GM12875 (cell line): ENCODE data around the gene SLC2A1.

ENCODE experiments used
- H3K4me3 ChIP-seq: one replicate; pipeline ENCODE4 v1.5.1; 2011; ENCODE audit warnings: low read depth, low read length, control low read depth
- TF ChIP-seq, protein P1 (sequence below): IDR thresholded peaks from 2 replicates; pipeline ENCODE4 v1.5.1; 2011; ENCODE audit warnings: low read depth, mild to moderate bottlenecking, control low read depth, inconsistent platforms, low read length, moderate library complexity, borderline replicate concordance; ENCODE audit not compliant: insufficient read depth

The SLC2A1 gene

DNA sequence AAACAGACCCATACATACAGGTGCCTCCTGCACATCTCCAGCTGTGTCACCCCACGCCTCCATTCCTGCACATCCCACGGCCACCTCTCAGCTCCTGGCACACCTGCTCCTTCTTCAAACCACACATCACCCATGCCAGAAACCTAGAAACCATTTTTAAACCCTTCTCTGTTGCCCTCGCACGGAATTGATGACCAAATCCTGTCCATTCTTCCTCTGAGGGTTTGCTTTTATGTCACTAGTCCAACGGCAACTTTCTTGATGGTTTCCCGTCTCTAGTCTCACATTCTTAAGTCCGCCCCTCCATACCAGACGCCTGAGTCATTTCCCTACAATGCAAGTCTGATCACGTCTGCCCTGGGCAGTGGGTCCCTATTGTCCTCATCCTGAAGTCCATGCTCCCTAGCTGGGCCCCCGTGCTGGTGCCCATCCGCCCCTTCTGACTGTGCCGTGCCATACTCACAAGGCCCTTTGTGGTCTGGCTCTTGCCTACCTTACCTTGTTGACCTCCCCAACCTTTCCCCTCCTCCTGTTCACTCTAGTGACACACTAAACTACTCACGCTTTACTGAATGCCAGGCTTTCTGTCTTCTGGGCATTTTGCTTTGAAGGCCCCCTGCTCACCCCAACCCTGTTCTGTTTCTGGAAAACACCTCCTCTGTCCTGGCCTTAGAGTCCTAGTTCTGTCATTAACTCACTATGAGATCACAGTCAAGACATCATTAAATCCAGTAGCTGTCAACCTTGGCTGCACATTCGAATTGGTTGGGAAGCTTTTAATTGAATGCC is 17.6 kb downstream of the SLC2A1 start:
- no peak overlapping the region for H3K4me3 ChIP-seq
- TF ChIP-seq, protein P1, sequence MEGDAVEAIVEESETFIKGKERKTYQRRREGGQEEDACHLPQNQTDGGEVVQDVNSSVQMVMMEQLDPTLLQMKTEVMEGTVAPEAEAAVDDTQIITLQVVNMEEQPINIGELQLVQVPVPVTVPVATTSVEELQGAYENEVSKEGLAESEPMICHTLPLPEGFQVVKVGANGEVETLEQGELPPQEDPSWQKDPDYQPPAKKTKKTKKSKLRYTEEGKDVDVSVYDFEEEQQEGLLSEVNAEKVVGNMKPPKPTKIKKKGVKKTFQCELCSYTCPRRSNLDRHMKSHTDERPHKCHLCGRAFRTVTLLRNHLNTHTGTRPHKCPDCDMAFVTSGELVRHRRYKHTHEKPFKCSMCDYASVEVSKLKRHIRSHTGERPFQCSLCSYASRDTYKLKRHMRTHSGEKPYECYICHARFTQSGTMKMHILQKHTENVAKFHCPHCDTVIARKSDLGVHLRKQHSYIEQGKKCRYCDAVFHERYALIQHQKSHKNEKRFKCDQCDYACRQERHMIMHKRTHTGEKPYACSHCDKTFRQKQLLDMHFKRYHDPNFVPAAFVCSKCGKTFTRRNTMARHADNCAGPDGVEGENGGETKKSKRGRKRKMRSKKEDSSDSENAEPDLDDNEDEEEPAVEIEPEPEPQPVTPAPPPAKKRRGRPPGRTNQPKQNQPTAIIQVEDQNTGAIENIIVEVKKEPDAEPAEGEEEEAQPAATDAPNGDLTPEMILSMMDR, result no peak

GRCh38 chr1:42938645-42939615 is 19.7 kb downstream of the SLC2A1 start:
- H3K4me3 ChIP-seq, result no peak overlapping the region
- TF ChIP-seq, protein P1, result no peak

GRCh38 chr1:42937836-42938644 is 20.6 kb downstream of the SLC2A1 start:
- no peak overlapping the region for H3K4me3 ChIP-seq
- TF ChIP-seq, protein P1, result no peak

DNA sequence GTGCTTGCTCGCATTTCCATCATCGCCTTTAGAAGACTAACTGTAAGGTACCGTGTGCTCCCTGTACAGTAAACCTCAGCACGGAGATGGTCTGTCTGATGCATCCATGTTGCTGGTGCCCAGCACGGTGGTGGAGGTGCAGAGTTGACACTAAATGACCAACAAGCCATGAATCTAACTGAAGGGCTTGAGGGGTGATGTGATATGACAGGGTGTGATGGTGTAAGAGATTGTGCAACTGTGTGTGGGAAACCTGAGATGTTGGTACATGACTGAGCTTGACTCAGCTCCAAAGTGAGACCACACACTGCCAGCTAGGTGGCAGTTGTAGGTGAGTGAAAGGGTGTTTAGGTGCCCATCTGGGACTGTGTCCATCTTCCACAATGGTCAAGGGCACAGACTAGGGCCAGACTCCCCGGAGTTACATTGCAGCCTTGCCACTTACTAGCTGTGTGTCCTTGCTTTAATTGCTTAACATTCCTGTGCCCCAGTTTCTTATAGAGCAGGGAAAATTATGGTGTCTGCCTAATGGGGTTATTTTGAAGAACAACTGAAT is 21.4 kb downstream of the SLC2A1 start:
- TF ChIP-seq, protein P1, result no peak
- no peak overlapping the region for H3K4me3 ChIP-seq

DNA sequence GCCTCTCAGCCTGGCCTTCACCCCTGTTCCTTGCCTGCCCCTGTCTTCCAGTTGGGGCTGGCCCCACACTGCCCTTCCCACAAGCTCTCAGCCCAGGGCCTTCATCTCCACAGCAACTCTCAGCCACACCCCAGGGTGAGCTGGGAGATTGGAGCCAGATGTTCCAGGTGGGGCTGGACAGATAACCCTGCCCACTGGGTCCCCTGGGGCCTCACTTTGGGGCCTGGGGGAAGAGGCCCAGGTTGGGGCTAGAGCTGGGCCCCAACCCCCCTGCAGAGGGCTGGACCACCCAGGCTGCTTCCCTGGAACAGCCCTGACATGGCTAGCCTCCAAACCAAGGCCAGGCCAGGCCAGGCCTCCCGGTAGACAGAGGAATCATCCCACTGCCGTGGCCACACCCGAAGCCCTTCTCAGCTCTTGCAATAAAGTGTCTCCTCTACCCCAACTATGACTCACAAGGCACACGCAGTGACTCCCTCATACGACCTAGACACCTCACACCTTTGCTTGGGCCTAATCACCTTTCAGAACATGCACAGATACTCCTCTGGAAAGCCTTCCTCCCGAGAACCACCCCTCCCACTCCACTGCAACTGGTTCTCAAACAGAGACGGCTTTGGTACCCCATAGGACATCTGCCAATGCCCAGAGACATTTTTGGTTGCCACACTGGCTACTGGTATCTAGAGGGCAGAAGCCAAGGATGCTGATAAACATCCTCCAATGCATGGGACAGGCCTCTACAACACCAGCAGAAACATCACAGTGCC is 22.2 kb downstream of the SLC2A1 start:
- TF ChIP-seq, protein P1, result no peak
- H3K4me3 ChIP-seq, result no peak overlapping the region

- no peak overlapping the region for H3K4me3 ChIP-seq
- TF ChIP-seq, protein P1, result no peak
These were observed 22.7 kb downstream of the SLC2A1 start for GRCh38 chr1:42935971-42936308.
